ENCODE measurements around the gene FREM1.

DNA sequence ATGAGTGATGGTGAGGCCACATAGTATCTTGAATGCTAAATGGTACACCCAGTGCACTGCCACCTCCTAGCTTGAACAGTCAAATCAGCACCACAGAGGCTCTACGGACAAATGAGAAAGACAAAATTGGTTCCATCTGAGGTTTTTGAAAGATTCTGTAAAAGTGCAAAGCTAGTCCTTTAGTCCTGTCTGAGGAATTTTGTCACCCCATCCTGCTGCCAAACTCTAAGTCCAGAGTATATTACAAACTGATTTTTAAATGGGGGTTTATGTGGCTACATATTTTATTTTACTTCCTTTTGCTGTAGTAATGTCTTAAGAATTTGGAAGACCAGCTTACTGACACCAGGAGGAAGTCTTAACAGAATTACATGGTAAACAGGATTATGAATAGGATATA is 7.7 kb downstream of the FREM1 start:
- no peak for TF ChIP-seq EP300 (IDR thresholded peaks at IDR 0.05)
- no peak for TF ChIP-seq POLR2A (IDR thresholded peaks at IDR 0.05)
- TF ChIP-seq, protein P1, sequence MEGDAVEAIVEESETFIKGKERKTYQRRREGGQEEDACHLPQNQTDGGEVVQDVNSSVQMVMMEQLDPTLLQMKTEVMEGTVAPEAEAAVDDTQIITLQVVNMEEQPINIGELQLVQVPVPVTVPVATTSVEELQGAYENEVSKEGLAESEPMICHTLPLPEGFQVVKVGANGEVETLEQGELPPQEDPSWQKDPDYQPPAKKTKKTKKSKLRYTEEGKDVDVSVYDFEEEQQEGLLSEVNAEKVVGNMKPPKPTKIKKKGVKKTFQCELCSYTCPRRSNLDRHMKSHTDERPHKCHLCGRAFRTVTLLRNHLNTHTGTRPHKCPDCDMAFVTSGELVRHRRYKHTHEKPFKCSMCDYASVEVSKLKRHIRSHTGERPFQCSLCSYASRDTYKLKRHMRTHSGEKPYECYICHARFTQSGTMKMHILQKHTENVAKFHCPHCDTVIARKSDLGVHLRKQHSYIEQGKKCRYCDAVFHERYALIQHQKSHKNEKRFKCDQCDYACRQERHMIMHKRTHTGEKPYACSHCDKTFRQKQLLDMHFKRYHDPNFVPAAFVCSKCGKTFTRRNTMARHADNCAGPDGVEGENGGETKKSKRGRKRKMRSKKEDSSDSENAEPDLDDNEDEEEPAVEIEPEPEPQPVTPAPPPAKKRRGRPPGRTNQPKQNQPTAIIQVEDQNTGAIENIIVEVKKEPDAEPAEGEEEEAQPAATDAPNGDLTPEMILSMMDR (IDR thresholded peaks at IDR 0.05): no peak
